ENCODE measurements around the gene FDX2.

GRCh38 chr19:10277795-10278589 lies 37.8 kb downstream of the FDX2 start:
- TF ChIP-seq CTCF (IDR thresholded peaks at IDR 0.05 in 2 of 3, conservative IDR thresholded peaks at IDR 0.05 in 1 of 3; ENCODE audit: borderline replicate concordance in 1 of 3, insufficient read depth in 1 of 3, low read depth in 2 of 3, low read length in 2 of 3) (no peak), EZH2phosphoT487 (IDR thresholded peaks at IDR 0.05; ENCODE audit: borderline replicate concordance) (no peak), MAX (IDR thresholded peaks at IDR 0.05) (no peak), SIN3A (IDR thresholded peaks at IDR 0.05; ENCODE audit: low read depth) (no peak), CBX3 (IDR thresholded peaks at IDR 0.05; ENCODE audit: low read depth) (no peak), POLR2AphosphoS5 (IDR thresholded peaks at IDR 0.05; ENCODE audit: low read depth, low read length) (no peak), POLR2A (IDR thresholded peaks at IDR 0.05; ENCODE audit: borderline replicate concordance, extremely low read depth, insufficient read depth, insufficient read length) (no peak), EZH2 (IDR thresholded peaks at IDR 0.05) (no peak), REST (IDR thresholded peaks at IDR 0.05; ENCODE audit: low read depth) (no peak), ATF3 (IDR thresholded peaks at IDR 0.05) (no peak), CEBPB (IDR thresholded peaks at IDR 0.05; ENCODE audit: low read depth) (no peak), YY1 (IDR thresholded peaks at IDR 0.05; ENCODE audit: extremely low read depth, insufficient replicate concordance, low read depth, low read length) (no peak), RAD21 (IDR thresholded peaks at IDR 0.05; ENCODE audit: low read depth) (no peak)
